ENCODE measurements around the gene GREM1.

Gene GREM1

GRCh38 chr15:32717426-32718226 lies at the start of gene GREM1:
Gene GREM1, plus strand, starts transcription at chr15:32718004. Its CDS starts 12,687 bp downstream, at chr15:32730691.
- TF ChIP-seq ZNF274 (IDR thresholded peaks at IDR 0.05; ENCODE audit: low read depth, low read length), result no peak
- no peak within 1 kb of the TSS; the same call in 1 of the 2 replicates for H3K4me3 ChIP-seq (ENCODE audit: low read length)

- TF ChIP-seq ZNF274 (IDR thresholded peaks at IDR 0.05; ENCODE audit: low read depth, low read length), result no peak
- no peak overlapping the region for H3K4me3 ChIP-seq (ENCODE audit: low read length)
Measured at GRCh38 chr15:32668942-32669341, 48.9 kb upstream of the GREM1 start.

GRCh38 chr15:32669896-32670611 lies 47.8 kb upstream of the GREM1 start:
- no peak for TF ChIP-seq ZNF274 (IDR thresholded peaks at IDR 0.05; ENCODE audit: low read depth, low read length)
- H3K4me3 ChIP-seq (ENCODE audit: low read length), result no peak overlapping the region

- TF ChIP-seq ZNF274 (IDR thresholded peaks at IDR 0.05; ENCODE audit: low read depth, low read length), result no peak
- no peak overlapping the region for H3K4me3 ChIP-seq (ENCODE audit: low read length)
Measured at GRCh38 chr15:32670623-32671022, 47.2 kb upstream of the GREM1 start.

- H3K4me3 ChIP-seq (ENCODE audit: low read length), result no peak overlapping the region
- no peak for TF ChIP-seq ZNF274 (IDR thresholded peaks at IDR 0.05; ENCODE audit: low read depth, low read length)
Measured at GRCh38 chr15:32671339-32672325, 46.2 kb upstream of the GREM1 start.

- no peak overlapping the region for H3K4me3 ChIP-seq (ENCODE audit: low read length)
- TF ChIP-seq ZNF274 (IDR thresholded peaks at IDR 0.05; ENCODE audit: low read depth, low read length), result no peak
Measured at GRCh38 chr15:32674681-32675080, 43.1 kb upstream of the GREM1 start.

GRCh38 chr15:32675466-32675865 lies 42.3 kb upstream of the GREM1 start:
- H3K4me3 ChIP-seq (ENCODE audit: low read length), result no peak overlapping the region
- no peak for TF ChIP-seq ZNF274 (IDR thresholded peaks at IDR 0.05; ENCODE audit: low read depth, low read length)

GRCh38 chr15:32676169-32676568 lies 41.6 kb upstream of the GREM1 start:
- TF ChIP-seq ZNF274 (IDR thresholded peaks at IDR 0.05; ENCODE audit: low read depth, low read length), result no peak

GRCh38 chr15:32677238-32677750 lies 40.5 kb upstream of the GREM1 start:
- H3K4me3 ChIP-seq (ENCODE audit: low read length), result no peak overlapping the region
- no peak for TF ChIP-seq ZNF274 (IDR thresholded peaks at IDR 0.05; ENCODE audit: low read depth, low read length)

More at GRCh38 chr15:32676169-32676568, 41.6 kb upstream of the GREM1 start:
- H3K4me3 ChIP-seq (ENCODE audit: low read length), result no peak overlapping the region

GRCh38 chr15:32679298-32679690 lies 38.5 kb upstream of the GREM1 start:
- H3K4me3 ChIP-seq (ENCODE audit: low read length), result no peak overlapping the region
- no peak for TF ChIP-seq ZNF274 (IDR thresholded peaks at IDR 0.05; ENCODE audit: low read depth, low read length)

- H3K4me3 ChIP-seq (ENCODE audit: low read length), result no peak overlapping the region
- TF ChIP-seq ZNF274 (IDR thresholded peaks at IDR 0.05; ENCODE audit: low read depth, low read length), result no peak
Measured at GRCh38 chr15:32682569-32682968, 35.2 kb upstream of the GREM1 start.

- no peak for TF ChIP-seq ZNF274 (IDR thresholded peaks at IDR 0.05; ENCODE audit: low read depth, low read length)
- H3K4me3 ChIP-seq (ENCODE audit: low read length), result no peak overlapping the region
Measured at GRCh38 chr15:32682977-32683630, 34.7 kb upstream of the GREM1 start.

- H3K4me3 ChIP-seq (ENCODE audit: low read length), result no peak overlapping the region
- no peak for TF ChIP-seq ZNF274 (IDR thresholded peaks at IDR 0.05; ENCODE audit: low read depth, low read length)
Measured at GRCh38 chr15:32683906-32684584, 33.8 kb upstream of the GREM1 start.
